AG04449 (cell line): Measurements from ENCODE around the gene OR10G8.

Experiments
- CTCF ChIA-PET: fragments of 350-600 bp; formaldehyde crosslinking; extraction: SDS; loops from one replicate; lab custom pipeline; 2021; ENCODE audit warnings: antibody characterized with exemption; lab: Yijun Ruan, JAX
- POLR2A ChIA-PET: fragments of 400-600, 350-600 bp; formaldehyde crosslinking; extraction: SDS; loops from one replicate; lab custom pipeline; 2020; ENCODE audit warnings: antibody characterized with exemption, inconsistent platforms; lab: Yijun Ruan, JAX
- DNase-seq: peaks from one replicate; pipeline ENCODE4 v3.0.0-alpha.2; 2010; ENCODE audit warnings: low read depth, low spot score
- H3K4me3 ChIP-seq: 2 replicates; pipeline ENCODE4 v1.5.1; 2011; ENCODE audit warnings: low read depth, mild to moderate bottlenecking, control low read depth, low read length
- CTCF ChIP-seq: IDR thresholded peaks from one replicate; pipeline ENCODE4 v1.5.1; 2011; ENCODE audit warnings: mild to moderate bottlenecking, moderate library complexity, low read length, control low read depth, inconsistent platforms; ENCODE audit not compliant: insufficient read depth; ENCODE audit errors: missing control alignments

Gene OR10G8

GRCh38 chr11:124074554-124074953 is 48.0 kb downstream of the OR10G8 start:
- no peak overlapping the region for H3K4me3 ChIP-seq
- CTCF ChIA-PET = interaction anchor here (1.7 to 4.1 kb wide), 2 partner anchors 119 to 122 kb away, joined by 5 to 32 read pairs; no protein-coding TSS in a partner anchor
- TF ChIP-seq CTCF = no peak
- POLR2A ChIA-PET = no interaction called here
- no peak for DNase-seq

- no peak for DNase-seq
- ChIA-PET POLR2A (no interaction called here), CTCF (interaction anchor here (0.8 to 4.1 kb wide), 3 partner anchors 52 to 121 kb away, joined by 3 to 32 read pairs (median 5); no protein-coding TSS in a partner anchor)
Measured at GRCh38 chr11:124075492-124075840, 48.9 kb downstream of the OR10G8 start.

GRCh38 chr11:124075841-124076651 is 49.4 kb downstream of the OR10G8 start:
- peak overlapping the region; percentile 55 for H3K4me3 ChIP-seq
- TF ChIP-seq CTCF = no peak
- POLR2A ChIA-PET = no interaction called here

More at GRCh38 chr11:124075492-124075840, 48.9 kb downstream of the OR10G8 start:
- H3K4me3 ChIP-seq = no peak overlapping the region
- TF ChIP-seq CTCF = no peak

GRCh38 chr11:124077266-124077665 is 50.7 kb downstream of the OR10G8 start:
- H3K4me3 ChIP-seq = no peak overlapping the region
- ChIA-PET POLR2A (no interaction called here), CTCF (interaction anchor here (4.1 kb wide), 1 partner anchor 117 kb away, joined by 32 read pairs; no protein-coding TSS in a partner anchor)

More at GRCh38 chr11:124075841-124076651, 49.4 kb downstream of the OR10G8 start:
- DNase-seq = no peak
- CTCF ChIA-PET = interaction anchor here (0.8 to 4.1 kb wide), 3 partner anchors 53 to 120 kb away, joined by 3 to 32 read pairs (median 5); no protein-coding TSS in a partner anchor

GRCh38 chr11:124078591-124078990 is 52.0 kb downstream of the OR10G8 start:
- CTCF ChIA-PET = interaction anchor here (1.1 kb wide), 1 partner anchor 9 kb away, joined by 4 read pairs; no protein-coding TSS in a partner anchor
- POLR2A ChIA-PET = no interaction called here
- no peak overlapping the region for H3K4me3 ChIP-seq
- TF ChIP-seq CTCF = no peak
- no peak for DNase-seq

More at GRCh38 chr11:124077266-124077665, 50.7 kb downstream of the OR10G8 start:
- no peak for DNase-seq
- no peak for TF ChIP-seq CTCF
